ENCODE results near the gene MEOX2.

DNA sequence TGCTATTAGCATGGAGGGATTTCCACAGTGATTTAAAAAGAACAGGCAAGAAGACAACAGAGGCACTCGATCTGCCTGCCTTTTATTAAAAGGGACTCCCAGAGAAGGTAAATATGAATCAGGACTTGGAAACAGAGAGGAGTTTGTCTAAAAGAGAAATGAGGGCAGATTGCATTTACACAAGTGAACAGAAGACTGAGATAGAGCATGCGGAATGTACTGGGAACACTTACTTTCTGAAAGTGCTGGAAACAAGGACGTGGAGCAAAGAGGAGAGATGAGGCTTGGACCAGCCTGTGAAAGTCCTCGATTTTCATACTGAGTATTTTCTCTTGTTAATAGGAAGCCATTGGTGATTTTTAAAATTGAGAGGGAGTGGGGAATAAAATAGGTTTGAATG lies 35.7 kb downstream of the MEOX2 start:
- TF ChIP-seq BHLHE40 (IDR thresholded peaks at IDR 0.05; ENCODE audit: low read depth, low read length), result no peak
- TF ChIP-seq, protein P1, sequence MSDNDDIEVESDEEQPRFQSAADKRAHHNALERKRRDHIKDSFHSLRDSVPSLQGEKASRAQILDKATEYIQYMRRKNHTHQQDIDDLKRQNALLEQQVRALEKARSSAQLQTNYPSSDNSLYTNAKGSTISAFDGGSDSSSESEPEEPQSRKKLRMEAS (IDR thresholded peaks at IDR 0.05), result no peak
- TF ChIP-seq, protein P2, sequence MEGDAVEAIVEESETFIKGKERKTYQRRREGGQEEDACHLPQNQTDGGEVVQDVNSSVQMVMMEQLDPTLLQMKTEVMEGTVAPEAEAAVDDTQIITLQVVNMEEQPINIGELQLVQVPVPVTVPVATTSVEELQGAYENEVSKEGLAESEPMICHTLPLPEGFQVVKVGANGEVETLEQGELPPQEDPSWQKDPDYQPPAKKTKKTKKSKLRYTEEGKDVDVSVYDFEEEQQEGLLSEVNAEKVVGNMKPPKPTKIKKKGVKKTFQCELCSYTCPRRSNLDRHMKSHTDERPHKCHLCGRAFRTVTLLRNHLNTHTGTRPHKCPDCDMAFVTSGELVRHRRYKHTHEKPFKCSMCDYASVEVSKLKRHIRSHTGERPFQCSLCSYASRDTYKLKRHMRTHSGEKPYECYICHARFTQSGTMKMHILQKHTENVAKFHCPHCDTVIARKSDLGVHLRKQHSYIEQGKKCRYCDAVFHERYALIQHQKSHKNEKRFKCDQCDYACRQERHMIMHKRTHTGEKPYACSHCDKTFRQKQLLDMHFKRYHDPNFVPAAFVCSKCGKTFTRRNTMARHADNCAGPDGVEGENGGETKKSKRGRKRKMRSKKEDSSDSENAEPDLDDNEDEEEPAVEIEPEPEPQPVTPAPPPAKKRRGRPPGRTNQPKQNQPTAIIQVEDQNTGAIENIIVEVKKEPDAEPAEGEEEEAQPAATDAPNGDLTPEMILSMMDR (IDR thresholded peaks at IDR 0.05), result no peak
- TF ChIP-seq POLR2A (IDR thresholded peaks at IDR 0.05; ENCODE audit: low read length), result no peak
- no peak for TF ChIP-seq SMC3 (IDR thresholded peaks at IDR 0.05)
- TF ChIP-seq CEBPB (IDR thresholded peaks at IDR 0.05), result no peak
- TF ChIP-seq, protein P3, sequence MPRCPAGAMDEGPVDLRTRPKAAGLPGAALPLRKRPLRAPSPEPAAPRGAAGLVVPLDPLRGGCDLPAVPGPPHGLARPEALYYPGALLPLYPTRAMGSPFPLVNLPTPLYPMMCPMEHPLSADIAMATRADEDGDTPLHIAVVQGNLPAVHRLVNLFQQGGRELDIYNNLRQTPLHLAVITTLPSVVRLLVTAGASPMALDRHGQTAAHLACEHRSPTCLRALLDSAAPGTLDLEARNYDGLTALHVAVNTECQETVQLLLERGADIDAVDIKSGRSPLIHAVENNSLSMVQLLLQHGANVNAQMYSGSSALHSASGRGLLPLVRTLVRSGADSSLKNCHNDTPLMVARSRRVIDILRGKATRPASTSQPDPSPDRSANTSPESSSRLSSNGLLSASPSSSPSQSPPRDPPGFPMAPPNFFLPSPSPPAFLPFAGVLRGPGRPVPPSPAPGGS (IDR thresholded peaks at IDR 0.05), result no peak
- TF ChIP-seq JUNB (IDR thresholded peaks at IDR 0.05), result no peak
- TF ChIP-seq TP53 (CRISPR knock-in tag; IDR thresholded peaks at IDR 0.05), result no peak
- no peak for TF ChIP-seq CHD2 (IDR thresholded peaks at IDR 0.05; ENCODE audit: low read length, partially characterized antibody)
- no peak for TF ChIP-seq MAZ (IDR thresholded peaks at IDR 0.05; ENCODE audit: borderline replicate concordance, low read depth, low read length)
- TF ChIP-seq EP300 (IDR thresholded peaks at IDR 0.05), result no peak

Data from A549 (cell line).